ENCODE data around the gene CCRL2. TPM values are rescaled to one million over a fixed set of nuclear protein-coding genes. Genes with fewer than 3 reads are reported as not detected.
"Not testable (repeated sequence)": the region's sequence is repeated elsewhere in the genome, so short reads cannot be mapped to it uniquely, and the experiment has no call there.

The CCRL2 gene
- total RNA-seq, 4 donors from 2014 or later = 13.5 to 21.2 (median 16.0) TPM; not detected in 1

- TF ChIP-seq CTCF (IDR thresholded peaks at IDR 0.05) (no peak), POLR2A (IDR thresholded peaks at IDR 0.05) (no peak)
- H3K9me3 ChIP-seq = no peaks in the 10 kb centered on the region
- H3K27me3 ChIP-seq = no peaks in the 10 kb centered on the region
- H3K4me1 ChIP-seq = peaks cover 0 to 20% (median 5%) of the 10 kb centered on the region in 4 donors
- no peak overlapping the region for H3K27ac ChIP-seq
- H3K36me3 ChIP-seq = no peaks in the 10 kb centered on the region
- no peak overlapping the region for H3K4me3 ChIP-seq
- DNase-seq = peak in 1 of 3 donors; percentile 33
Observed at GRCh38 chr3:46401579-46401978, 5.5 kb upstream of the CCRL2 start.

GRCh38 chr3:46402902-46403301 is 4.2 kb upstream of the CCRL2 start:
- not testable (repeated sequence) for H3K9me3 ChIP-seq, DNase-seq, H3K36me3 ChIP-seq, H3K4me3 ChIP-seq, H3K27me3 ChIP-seq, H3K27ac ChIP-seq
- peaks cover 0 to 29% (median 8%) of the 10 kb centered on the region in 4 donors for H3K4me1 ChIP-seq

GRCh38 chr3:46405301-46406019 is 1.6 kb upstream of the CCRL2 start:
- H3K36me3 ChIP-seq = no peaks in the 10 kb centered on the region
- H3K27ac ChIP-seq = peak overlapping the region; percentile 6 to 97 (median 85)
- peak overlapping the region in 2 of 4 donors; percentile 24 to 30 for H3K4me3 ChIP-seq
- no peaks in the 10 kb centered on the region for H3K9me3 ChIP-seq
- no peaks in the 10 kb centered on the region for H3K27me3 ChIP-seq
- TF ChIP-seq POLR2A (IDR thresholded peaks at IDR 0.05) = peak; percentile 7 to 60
- no peak for TF ChIP-seq CTCF (IDR thresholded peaks at IDR 0.05)
- peaks cover 0 to 38% (median 8%) of the 10 kb centered on the region in 4 donors for H3K4me1 ChIP-seq
- peak in 2 of 3 donors; percentile 77 to 80 for DNase-seq

GRCh38 chr3:46406443-46406787 is 644 bp upstream of the CCRL2 start:
- Histone ChIP-seq H3K4me3 (peak overlapping the region in 2 of 4 donors; percentile 54 to 57), H3K4me1 (peaks cover 0 to 38% (median 8%) of the 10 kb centered on the region in 4 donors), H3K27me3 (no peaks in the 10 kb centered on the region), H3K36me3 (no peaks in the 10 kb centered on the region), H3K27ac (peak overlapping the region; percentile 69 to 97 (median 85)), H3K9me3 (no peaks in the 10 kb centered on the region)
- TF ChIP-seq CTCF (IDR thresholded peaks at IDR 0.05) = no peak
- no peak for TF ChIP-seq POLR2A (IDR thresholded peaks at IDR 0.05)
- no peak for DNase-seq

- peak overlapping the region in 3 of 4 donors; percentile 78 to 97 (median 92) for H3K27ac ChIP-seq
Observed at GRCh38 chr3:46407970-46408369, 911 bp downstream of the CCRL2 start.

More at GRCh38 chr3:46407970-46408369, 911 bp downstream of the CCRL2 start:
- Histone ChIP-seq H3K9me3 (no peaks in the 10 kb centered on the region), H3K4me1 (peaks cover 0 to 38% (median 8%) of the 10 kb centered on the region in 4 donors), H3K27me3 (no peaks in the 10 kb centered on the region), H3K36me3 (no peaks in the 10 kb centered on the region), H3K4me3 (peak overlapping the region in 3 of 4 donors; percentile 35 to 57 (median 54))
- no peak for DNase-seq
- TF ChIP-seq POLR2A (IDR thresholded peaks at IDR 0.05) (no peak), CTCF (IDR thresholded peaks at IDR 0.05) (no peak)
